Activated CD4-positive, alpha-beta T cell treated with anti-CD3 and anti-CD28 coated beads for 36 hours (primary cell): ENCODE data around the gene CES3. TPM values are rescaled to one million over a fixed set of nuclear protein-coding genes. Genes with fewer than 3 reads are reported as not detected.
A peak's percentile ranks its signal among the peaks of the same experiment; 100 is the strongest.

Source experiments
- ATAC-seq: fragments of 200-7000 bp; cut with Tn5 transposase; one replicate; pipeline ENCODE4 v1.10.0; 2021; ENCODE audit warnings: mild to moderate bottlenecking, moderate library complexity
- CTCF ChIA-PET: fragments of 350-600 bp; sonication (Branson Sonifier 250); formaldehyde crosslinking; loops from one replicate; lab custom pipeline; 2021; ENCODE audit warnings: antibody characterized with exemption; lab: Charles Lee
- POLR2A ChIA-PET: fragments of 350-600 bp; sonication (Branson Sonifier 250); formaldehyde crosslinking; loops from one replicate; lab custom pipeline; 2021; ENCODE audit warnings: antibody characterized with exemption, inconsistent platforms; lab: Charles Lee
- DNase-seq: peaks from one replicate; pipeline ENCODE4 v3.0.0-alpha.2; 2020
- H3K27ac Mint-ChIP-seq: one replicate; pipeline ENCODE4 v1.8.0; 2021; ENCODE audit warnings: mixed read lengths
- H3K27me3 Mint-ChIP-seq: one replicate; pipeline ENCODE4 v1.8.0; 2021; ENCODE audit warnings: mixed read lengths
- H3K36me3 Mint-ChIP-seq: one replicate; pipeline ENCODE4 v1.8.0; 2021; ENCODE audit warnings: low read depth, mixed read lengths
- H3K4me1 Mint-ChIP-seq: one replicate; pipeline ENCODE4 v1.8.0; 2021; ENCODE audit warnings: mixed read lengths
- H3K4me3 Mint-ChIP-seq: one replicate; pipeline ENCODE4 v1.8.0; 2021; ENCODE audit warnings: mild to moderate bottlenecking, moderate library complexity, mixed read lengths
- H3K9me3 Mint-ChIP-seq: one replicate; pipeline ENCODE4 v1.8.0; 2021; ENCODE audit warnings: low read depth, mixed read lengths
- intact Hi-C, 2 experiments: fragments of 100-400 bp; cut with DNase I in 1 of 2; cut with micrococcal nuclease in 1 of 2; formaldehyde crosslinking; loops; one replicate each; pipeline versions ENCODE4 v1.14.2 to v1.15.1; 2022 to 2024; cut with DNase I, micrococcal nuclease
- total RNA-seq, 2 experiments: library from RNA; stranded (reverse); gene quantifications; one replicate each; pipeline ENCODE4 v1.2.3, GENCODE V29; 2021

Gene CES3
- total RNA-seq, 2 experiments from 2014 or later, result 1.6 to 1.9 TPM

DNA sequence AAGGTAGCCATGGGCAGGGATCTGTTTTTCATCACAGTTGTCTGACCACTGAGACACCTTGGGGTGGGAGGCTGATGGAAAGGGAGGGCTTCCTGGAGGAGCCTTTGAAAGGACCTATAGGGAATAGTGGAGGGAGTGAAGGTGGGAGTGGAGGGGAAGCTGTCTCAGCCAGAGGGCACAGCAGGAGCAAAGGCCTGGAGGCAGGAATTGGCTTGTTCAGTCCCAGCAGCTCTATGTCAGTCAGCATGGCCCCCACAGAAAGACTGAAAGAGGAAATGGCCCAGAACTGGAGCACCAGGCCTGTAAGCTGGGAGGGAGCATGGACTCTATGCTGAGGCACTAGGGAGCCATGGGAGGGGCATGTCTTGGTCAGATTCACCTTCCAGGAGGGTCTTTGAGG lies 55.1 kb downstream of the CES3 start:
- DNase-seq, result no peak
- intact Hi-C loops, result loop anchor here in 1 of 2 experiments (2.0 kb wide), 1 partner anchor 85 kb away; no protein-coding TSS in a partner anchor
- Mint-ChIP-seq H3K4me3 (no peak overlapping the region), H3K36me3 (no peaks in the 10 kb centered on the region), H3K27ac (no peak overlapping the region), H3K27me3 (peaks cover 2% of the 10 kb centered on the region), H3K9me3 (no peaks in the 10 kb centered on the region), H3K4me1 (peaks cover 17% of the 10 kb centered on the region)
- ChIA-PET CTCF (interaction anchor here (0.5 to 6.0 kb wide), 8 partner anchors 8 to 477 kb away, joined by 3 to 64 read pairs (median 8); partner anchors contain the start of gene CBFB), POLR2A (no interaction called here)
- no peak for ATAC-seq

DNA sequence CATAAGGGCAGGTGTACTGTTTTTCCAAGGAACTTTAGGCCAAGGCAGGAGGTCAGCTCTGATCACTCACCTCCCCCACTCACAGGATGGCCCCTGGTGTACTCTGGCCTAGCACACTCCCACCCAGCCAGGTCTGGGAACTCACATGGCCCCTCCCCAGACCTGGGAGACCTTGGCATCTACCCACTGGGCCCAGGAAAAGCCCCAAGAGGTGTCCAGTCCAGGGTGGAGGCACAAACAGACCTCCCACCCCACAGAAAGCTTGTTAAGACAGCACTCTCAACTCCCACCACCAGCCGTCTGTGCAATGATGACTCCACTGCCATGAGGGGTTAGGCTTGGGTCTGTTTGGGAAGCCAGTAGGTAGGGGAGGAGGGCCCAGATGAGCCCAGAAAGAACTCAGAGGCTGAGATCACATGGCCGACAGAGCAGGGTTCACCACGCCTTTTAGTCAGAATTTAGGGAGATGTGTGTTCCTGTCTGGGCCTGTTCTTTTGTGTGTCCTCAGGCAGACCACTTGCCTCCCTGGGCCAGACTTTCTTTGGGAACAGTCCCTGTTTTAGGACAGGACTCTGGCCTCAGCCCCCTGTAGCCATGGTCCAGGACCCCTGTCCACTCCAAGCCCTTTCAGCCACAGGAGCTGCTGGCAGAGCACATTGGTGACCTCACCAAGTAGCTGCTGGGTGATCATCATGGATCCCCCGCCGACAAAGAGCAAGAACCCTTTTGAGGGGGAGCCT lies 55.8 kb downstream of the CES3 start:
- Mint-ChIP-seq H3K27ac (no peak overlapping the region), H3K4me1 (peaks cover 17% of the 10 kb centered on the region), H3K36me3 (no peaks in the 10 kb centered on the region), H3K4me3 (no peak overlapping the region), H3K9me3 (no peaks in the 10 kb centered on the region), H3K27me3 (peaks cover 2% of the 10 kb centered on the region)
- DNase-seq (no peak), ATAC-seq (no peak)
- intact Hi-C loops, result loop anchor here in 1 of 2 experiments (2.0 kb wide), 1 partner anchor 84 kb away; no protein-coding TSS in a partner anchor
- CTCF ChIA-PET, result interaction anchor here (0.7 to 6.0 kb wide), 29 partner anchors 8 to 172 kb away, joined by 3 to 64 read pairs (median 7); partner anchors contain the start of genes B3GNT9, CBFB, CDH16 and FBXL8
- POLR2A ChIA-PET, result interaction anchor here (1.4 to 1.5 kb wide), 3 partner anchors 12 to 143 kb away, joined by 4 to 8 read pairs (median 5); partner anchors contain the start of genes CBFB, FBXL8 and TRADD

DNA sequence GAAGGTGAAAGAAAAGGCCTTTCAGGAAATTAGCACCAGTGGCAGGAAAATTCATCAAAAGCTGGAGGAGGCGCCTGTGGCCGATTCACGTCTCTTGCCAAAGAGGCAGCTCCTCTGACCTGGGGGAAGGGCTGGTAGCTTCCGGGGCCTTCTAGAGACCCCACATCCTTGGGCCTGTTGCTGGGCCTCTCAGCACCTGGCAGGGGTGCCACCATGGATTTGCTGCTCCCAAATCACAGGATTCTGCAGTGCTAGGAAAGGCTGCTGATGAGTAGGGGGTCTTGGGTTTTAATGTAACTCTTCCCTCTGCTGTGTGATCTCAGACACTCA lies 56.3 kb downstream of the CES3 start:
- no peaks in the 10 kb centered on the region for H3K36me3 Mint-ChIP-seq
- peaks cover 17% of the 10 kb centered on the region for H3K4me1 Mint-ChIP-seq
- H3K4me3 Mint-ChIP-seq, result no peak overlapping the region
- ChIA-PET POLR2A (interaction anchor here (0.7 to 1.9 kb wide), 7 partner anchors 11 to 143 kb away, joined by 3 to 8 read pairs (median 4); partner anchors contain the start of genes CBFB, FBXL8 and TRADD), CTCF (interaction anchor here (0.6 to 6.0 kb wide), 53 partner anchors 9 to 411 kb away, joined by 3 to 64 read pairs (median 5); partner anchors contain the start of genes B3GNT9, CBFB, CDH16 and FBXL8)
- no peaks in the 10 kb centered on the region for H3K9me3 Mint-ChIP-seq
- H3K27ac Mint-ChIP-seq, result no peak overlapping the region
- peaks cover 2% of the 10 kb centered on the region for H3K27me3 Mint-ChIP-seq
- intact Hi-C loops, result loop anchor here in 1 of 2 experiments (2.0 kb wide), 1 partner anchor 83 kb away; no protein-coding TSS in a partner anchor
- ATAC-seq, result no peak
- no peak for DNase-seq

DNA sequence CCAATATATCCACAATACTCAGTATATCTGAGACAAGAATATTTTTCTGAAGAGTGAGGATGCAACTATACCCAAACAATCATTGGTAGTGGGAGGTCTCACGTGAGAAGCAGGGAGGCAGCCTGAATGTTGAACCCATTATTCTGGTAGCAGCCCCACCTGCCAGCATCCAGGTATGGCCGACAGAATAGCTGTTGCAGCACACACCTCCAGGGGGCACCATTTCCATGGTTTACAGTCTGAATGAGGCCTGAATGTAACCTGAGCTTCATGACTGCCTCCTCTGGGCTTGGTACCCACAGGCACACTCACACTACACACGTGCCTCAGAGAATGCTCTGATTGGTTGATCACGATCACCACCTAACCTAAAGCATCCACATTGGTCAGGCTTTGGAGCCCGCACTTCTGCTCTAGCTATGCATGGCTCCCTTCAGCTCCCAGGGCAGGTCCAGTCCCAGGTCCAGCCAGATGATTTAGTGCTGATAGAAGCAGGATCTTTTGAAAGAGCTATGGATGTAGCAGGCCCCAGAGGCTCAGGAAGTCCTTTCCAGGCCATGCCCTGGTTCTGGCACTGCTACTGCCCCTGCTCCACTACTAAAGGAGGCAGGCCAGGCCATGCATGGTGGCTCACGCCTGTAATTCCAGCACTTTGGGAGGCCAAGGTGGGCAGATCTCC lies 56.9 kb downstream of the CES3 start:
- H3K27me3 Mint-ChIP-seq, result peaks cover 2% of the 10 kb centered on the region
- CTCF ChIA-PET, result interaction anchor here (0.6 to 6.0 kb wide), 59 partner anchors 9 to 410 kb away, joined by 3 to 64 read pairs (median 5); partner anchors contain the start of genes B3GNT9, CBFB, CDH16 and FBXL8
- no peaks in the 10 kb centered on the region for H3K9me3 Mint-ChIP-seq
- DNase-seq (peak; percentile 95), ATAC-seq (peak; percentile 97)
- H3K36me3 Mint-ChIP-seq, result no peaks in the 10 kb centered on the region
- no peak overlapping the region for H3K4me3 Mint-ChIP-seq
- POLR2A ChIA-PET, result interaction anchor here (0.6 to 1.9 kb wide), 11 partner anchors 11 to 205 kb away, joined by 3 to 8 read pairs (median 4); partner anchors contain the start of genes CBFB, FBXL8 and TRADD
- H3K27ac Mint-ChIP-seq, result no peak overlapping the region
- H3K4me1 Mint-ChIP-seq, result peaks cover 17% of the 10 kb centered on the region
- intact Hi-C loops, result loop anchor here (1.0 to 2.0 kb wide), 6 partner anchors 83 to 167 kb away; partner anchors contain the start of genes FBXL8 (in 1 of the 2), PHAF1 (in 1 of the 2) and TRADD (in 1 of the 2)

DNA sequence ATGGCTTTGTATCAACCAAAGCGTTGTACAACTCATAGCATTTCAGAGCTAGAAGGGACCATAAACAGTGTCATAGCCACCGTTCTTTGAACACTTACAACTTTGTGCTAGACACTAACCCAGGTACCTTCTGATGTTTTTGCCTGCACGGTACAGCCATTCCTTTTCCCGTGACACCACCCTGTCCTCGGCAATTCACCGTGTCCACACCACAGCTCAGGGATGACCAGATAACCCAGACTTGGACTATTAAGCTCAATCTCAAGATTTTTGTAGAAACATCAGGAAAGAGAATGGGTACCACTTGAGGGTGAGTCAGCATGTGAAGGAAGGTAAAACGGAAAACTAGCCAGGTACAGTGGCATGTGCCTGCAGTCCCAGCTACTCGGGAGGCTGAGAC lies 58.1 kb downstream of the CES3 start:
- Mint-ChIP-seq H3K27me3 (peaks cover 2% of the 10 kb centered on the region), H3K27ac (no peak overlapping the region), H3K36me3 (no peaks in the 10 kb centered on the region), H3K4me1 (peaks cover 11% of the 10 kb centered on the region), H3K9me3 (no peaks in the 10 kb centered on the region), H3K4me3 (no peak overlapping the region)
- CTCF ChIA-PET, result interaction anchor here (0.6 to 6.0 kb wide), 14 partner anchors 10 to 229 kb away, joined by 3 to 64 read pairs (median 8); partner anchors contain the start of genes CBFB, FBXL8, NOL3 and PHAF1
- POLR2A ChIA-PET, result interaction anchor here (0.6 to 1.9 kb wide), 3 partner anchors 11 to 330 kb away, joined by 3 to 6 read pairs (median 3); no protein-coding TSS in a partner anchor
- no peak for ATAC-seq
- no peak for DNase-seq
- intact Hi-C loops, result loop anchor here in 1 of 2 experiments (2.0 kb wide), 1 partner anchor 90 kb away; the partner anchor contains the start of gene PHAF1

DNA sequence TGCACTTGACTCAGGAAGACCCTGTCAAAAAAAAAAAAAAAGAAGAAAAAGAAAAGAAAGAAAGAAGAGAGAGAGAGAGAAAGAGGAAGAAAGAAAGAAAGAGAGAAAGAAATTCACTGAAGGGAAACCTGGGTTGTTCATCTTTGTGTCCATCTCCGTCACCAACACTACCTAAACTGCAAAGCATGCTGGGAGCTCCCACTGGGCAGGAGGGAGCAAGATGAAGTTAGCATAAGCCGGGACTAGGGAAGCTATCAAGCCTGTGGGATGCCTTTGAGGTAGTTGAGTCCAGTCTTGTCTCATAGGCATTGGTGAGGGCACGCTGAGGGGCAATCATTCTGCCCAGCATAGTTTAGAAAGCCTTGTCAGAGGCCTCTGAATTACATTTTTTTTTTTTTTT lies 60.3 kb downstream of the CES3 start:
- no peaks in the 10 kb centered on the region for H3K36me3 Mint-ChIP-seq
- H3K4me1 Mint-ChIP-seq, result peaks cover 2% of the 10 kb centered on the region
- no peaks in the 10 kb centered on the region for H3K9me3 Mint-ChIP-seq
- H3K27ac Mint-ChIP-seq, result no peak overlapping the region
- DNase-seq (no peak), ATAC-seq (no peak)
- POLR2A ChIA-PET, result interaction anchor here (0.7 kb wide), 1 partner anchor 213 kb away, joined by 3 read pairs; no protein-coding TSS in a partner anchor
- no peak overlapping the region for H3K4me3 Mint-ChIP-seq
- H3K27me3 Mint-ChIP-seq, result no peaks in the 10 kb centered on the region
- intact Hi-C loops, result no loop called here
- CTCF ChIA-PET, result interaction anchor here (0.6 to 6.0 kb wide), 7 partner anchors 7 to 164 kb away, joined by 3 to 55 read pairs (median 5); partner anchors contain the start of genes CBFB and CES3

DNA sequence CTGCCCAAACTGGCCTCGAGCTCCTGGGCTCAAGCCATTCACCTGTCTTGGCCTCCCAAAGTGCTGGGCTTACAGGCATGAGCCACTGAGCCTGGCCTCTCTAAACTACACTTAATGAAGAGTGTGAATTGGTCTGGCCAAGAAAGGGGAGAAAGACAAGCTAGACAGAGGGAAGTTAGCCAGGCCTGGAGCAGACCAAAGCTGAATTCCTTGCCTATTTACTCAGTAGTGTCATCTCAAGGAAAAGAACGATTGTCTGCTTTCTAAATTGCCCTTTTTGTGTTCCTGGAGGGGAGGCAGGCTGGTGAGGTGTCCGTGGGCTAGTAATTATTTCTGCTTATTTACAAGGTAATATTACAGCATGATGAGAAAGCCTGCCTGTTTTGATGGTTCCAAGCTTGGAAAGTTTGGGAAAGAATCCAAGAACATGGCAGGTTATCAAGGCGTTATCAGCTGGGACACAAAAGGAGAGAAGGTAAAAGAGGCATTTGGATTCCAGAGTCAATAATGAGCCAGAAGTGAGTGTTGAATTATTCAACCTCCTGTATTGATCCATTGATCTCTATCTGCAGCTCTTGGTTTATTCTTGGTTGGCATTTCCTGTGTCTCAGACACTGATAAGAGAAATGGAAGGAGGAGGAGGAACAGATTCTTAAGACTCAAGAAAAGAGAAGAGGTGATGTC lies 61.6 kb downstream of the CES3 start:
- no peaks in the 10 kb centered on the region for H3K27me3 Mint-ChIP-seq
- peaks cover 5% of the 10 kb centered on the region for H3K4me1 Mint-ChIP-seq
- H3K36me3 Mint-ChIP-seq, result no peaks in the 10 kb centered on the region
- no peak overlapping the region for H3K27ac Mint-ChIP-seq
- intact Hi-C loops, result no loop called here
- H3K4me3 Mint-ChIP-seq, result no peak overlapping the region
- no peak for ATAC-seq
- no peaks in the 10 kb centered on the region for H3K9me3 Mint-ChIP-seq
- ChIA-PET POLR2A (interaction anchor here (0.6 kb wide), 1 partner anchor 18 kb away, joined by 6 read pairs; no protein-coding TSS in a partner anchor), CTCF (interaction anchor here (1.0 to 2.3 kb wide), 4 partner anchors 9 to 133 kb away, joined by 4 to 8 read pairs (median 4); partner anchors contain the start of gene CES3)
- DNase-seq, result no peak

DNA sequence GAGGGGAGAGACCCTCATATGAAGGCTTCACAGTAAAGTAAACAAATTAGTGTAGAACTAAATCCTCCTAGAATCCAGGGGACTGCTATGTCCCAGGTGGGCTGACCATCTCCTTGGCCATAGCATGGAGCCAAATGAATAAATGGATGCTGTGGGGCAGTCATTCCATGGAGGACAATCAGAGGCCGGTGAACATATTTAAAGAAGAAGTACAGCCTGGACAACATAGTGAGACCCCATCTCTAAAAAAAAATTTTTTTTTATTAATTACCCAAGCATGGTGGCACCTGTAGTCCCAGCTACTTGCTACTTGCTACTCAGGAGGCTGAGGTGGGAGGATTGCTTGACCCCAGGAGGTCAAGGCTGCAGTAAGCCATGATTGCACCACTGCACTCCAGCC lies 62.6 kb downstream of the CES3 start:
- Mint-ChIP-seq H3K4me1 (peaks cover 2% of the 10 kb centered on the region), H3K4me3 (peak overlapping the region; percentile 3), H3K27me3 (no peaks in the 10 kb centered on the region), H3K9me3 (no peaks in the 10 kb centered on the region), H3K36me3 (no peaks in the 10 kb centered on the region), H3K27ac (no peak overlapping the region)
- DNase-seq (no peak), ATAC-seq (no peak)
- intact Hi-C loops, result no loop called here
- ChIA-PET CTCF (interaction anchor here (0.6 to 0.7 kb wide), 2 partner anchors 139 to 211 kb away, joined by 3 to 4 read pairs; no protein-coding TSS in a partner anchor), POLR2A (no interaction called here)
